ENCODE data around the gene PBRM1. TPM values are rescaled to one million over a fixed set of nuclear protein-coding genes. Genes with fewer than 3 reads are reported as not detected.

The PBRM1 gene
- polyA plus RNA-seq, 1 experiment, result 40.6 TPM

GRCh38 chr3:52557011-52557960, 128.4 kb downstream of the PBRM1 start:
- no peak overlapping the region for H3K27ac ChIP-seq (ENCODE audit: low read depth, low read length)
- ChIA-PET POLR2A (no interaction called here), CTCF (interaction anchor here (0.5 kb wide), 1 partner anchor 146 kb away, joined by 4 read pairs; no protein-coding TSS in a partner anchor)
- no peaks in the 10 kb centered on the region for H3K27me3 ChIP-seq (ENCODE audit: control insufficient read depth, insufficient read depth, low read length)
- no peak overlapping the region for H3K4me3 ChIP-seq (ENCODE audit: low read depth, low read length)
- H3K9me3 ChIP-seq (ENCODE audit: control insufficient read depth, insufficient read depth, low read length), result no peaks in the 10 kb centered on the region
- no peak for TF ChIP-seq CTCF (IDR thresholded peaks at IDR 0.05; ENCODE audit: low read depth, low read length)
- DNase-seq (ENCODE audit: low read depth, low spot score), result no peak

- CTCF ChIA-PET, result no interaction called here
- no peaks in the 10 kb centered on the region for H3K9me3 ChIP-seq (ENCODE audit: control insufficient read depth, insufficient read depth, low read length)
- no peak for TF ChIP-seq CTCF (IDR thresholded peaks at IDR 0.05; ENCODE audit: low read depth, low read length)
- no peak for DNase-seq (ENCODE audit: low read depth, low spot score)
- no peak overlapping the region for H3K4me3 ChIP-seq (ENCODE audit: low read depth, low read length)
- H3K27me3 ChIP-seq (ENCODE audit: control insufficient read depth, insufficient read depth, low read length), result no peaks in the 10 kb centered on the region
- H3K27ac ChIP-seq (ENCODE audit: low read depth, low read length), result no peak overlapping the region
- POLR2A ChIA-PET, result no interaction called here
Measured at GRCh38 chr3:52555056-52555455, 130.7 kb downstream of the PBRM1 start.

- no peak for TF ChIP-seq CTCF (IDR thresholded peaks at IDR 0.05; ENCODE audit: low read depth, low read length)
- ChIA-PET CTCF (no interaction called here), POLR2A (no interaction called here)
- Histone ChIP-seq H3K27ac (ENCODE audit: low read depth, low read length) (no peak overlapping the region), H3K4me3 (ENCODE audit: low read depth, low read length) (no peak overlapping the region), H3K9me3 (ENCODE audit: control insufficient read depth, insufficient read depth, low read length) (no peaks in the 10 kb centered on the region), H3K27me3 (ENCODE audit: control insufficient read depth, insufficient read depth, low read length) (no peaks in the 10 kb centered on the region)
- no peak for DNase-seq (ENCODE audit: low read depth, low spot score)
Measured at GRCh38 chr3:52554026-52554755, 131.5 kb downstream of the PBRM1 start.

GRCh38 chr3:52552089-52552488, 133.6 kb downstream of the PBRM1 start:
- Histone ChIP-seq H3K4me3 (ENCODE audit: low read depth, low read length) (no peak overlapping the region), H3K27me3 (ENCODE audit: control insufficient read depth, insufficient read depth, low read length) (no peaks in the 10 kb centered on the region), H3K9me3 (ENCODE audit: control insufficient read depth, insufficient read depth, low read length) (no peaks in the 10 kb centered on the region), H3K27ac (ENCODE audit: low read depth, low read length) (no peak overlapping the region)
- POLR2A ChIA-PET, result interaction anchor here (1.6 kb wide), 1 partner anchor 16 kb away, joined by 4 read pairs; the partner anchor contains the start of gene UQCC5
- DNase-seq (ENCODE audit: low read depth, low spot score), result no peak
- no peak for TF ChIP-seq CTCF (IDR thresholded peaks at IDR 0.05; ENCODE audit: low read depth, low read length)
- CTCF ChIA-PET, result no interaction called here

- TF ChIP-seq CTCF (IDR thresholded peaks at IDR 0.05; ENCODE audit: low read depth, low read length), result no peak
- no peak for DNase-seq (ENCODE audit: low read depth, low spot score)
- ChIA-PET POLR2A (no interaction called here), CTCF (interaction anchor here (0.8 kb wide), 1 partner anchor 80 kb away, joined by 3 read pairs; no protein-coding TSS in a partner anchor)
- Histone ChIP-seq H3K4me3 (ENCODE audit: low read depth, low read length) (no peak overlapping the region), H3K27ac (ENCODE audit: low read depth, low read length) (no peak overlapping the region), H3K9me3 (ENCODE audit: control insufficient read depth, insufficient read depth, low read length) (no peaks in the 10 kb centered on the region), H3K27me3 (ENCODE audit: control insufficient read depth, insufficient read depth, low read length) (no peaks in the 10 kb centered on the region)
Measured at GRCh38 chr3:52551118-52551517, 134.6 kb downstream of the PBRM1 start.
